B cell (primary cell): ENCODE measurements around the gene DUS2.

Experiments used
- CTCF ChIP-seq: fragments of 200-600 bp; IDR thresholded peaks from one replicate; pipeline ENCODE4 v1.8.0; 2022; ENCODE audit warnings: antibody characterized with exemption, mild to moderate bottlenecking
- EZH2 ChIP-seq: IDR thresholded peaks from 2 replicates; pipeline ENCODE4 v1.6.1; 2012; ENCODE audit warnings: borderline replicate concordance, low read depth, mild to moderate bottlenecking, moderate library complexity, low read length; ENCODE audit not compliant: insufficient read depth, poor library complexity, severe bottlenecking

- no peak for TF ChIP-seq CTCF
- no peak for TF ChIP-seq EZH2
Observed at GRCh38 chr16:67987460-67988160, 35.5 kb upstream of the DUS2 start.
